Midbrain (tissue), 1 donor: ENCODE results near the gene COL18A1.

Source experiments
- DNase-seq: peaks from one replicate; lab custom pipeline; 2025; lab: John Stamatoyannopoulos, UW

Gene COL18A1

DNA sequence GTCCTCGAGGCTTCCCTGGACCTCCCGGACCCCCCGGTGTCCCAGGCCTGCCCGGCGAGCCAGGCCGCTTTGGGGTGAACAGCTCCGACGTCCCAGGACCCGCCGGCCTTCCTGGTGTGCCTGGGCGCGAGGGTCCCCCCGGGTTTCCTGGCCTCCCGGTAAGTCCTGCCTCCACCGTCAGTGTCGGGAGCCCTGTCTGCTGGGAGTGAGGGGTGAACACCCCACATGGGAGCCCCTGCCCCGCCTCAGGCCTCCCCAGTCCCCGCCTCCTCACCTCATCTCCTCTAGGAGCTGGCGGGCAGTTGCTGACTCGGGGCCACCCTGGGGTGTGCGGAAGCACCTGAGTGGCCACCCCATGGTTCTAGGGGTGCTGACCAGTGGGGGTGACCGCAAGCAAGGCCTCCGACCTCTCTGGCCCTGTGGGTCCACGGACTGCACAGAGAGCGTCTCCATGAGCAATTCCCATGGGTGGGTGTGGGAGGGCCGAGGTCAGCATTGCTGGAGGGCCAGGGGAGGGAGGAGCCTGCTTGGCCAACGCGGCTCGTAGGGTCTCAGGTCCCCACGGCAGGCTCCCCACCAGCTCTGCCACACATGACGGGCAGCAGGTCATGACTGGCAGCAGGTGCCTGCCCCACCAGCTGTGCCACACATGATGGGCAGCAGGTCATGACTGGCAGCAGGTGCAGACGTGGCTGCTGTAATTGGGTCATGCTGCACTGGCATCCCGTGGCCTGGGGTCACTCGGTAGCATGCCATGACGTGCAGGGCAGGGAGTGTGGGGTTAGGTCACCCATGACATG lies 75.9 kb downstream of the COL18A1 start:
- DNase-seq: no peak

DNA sequence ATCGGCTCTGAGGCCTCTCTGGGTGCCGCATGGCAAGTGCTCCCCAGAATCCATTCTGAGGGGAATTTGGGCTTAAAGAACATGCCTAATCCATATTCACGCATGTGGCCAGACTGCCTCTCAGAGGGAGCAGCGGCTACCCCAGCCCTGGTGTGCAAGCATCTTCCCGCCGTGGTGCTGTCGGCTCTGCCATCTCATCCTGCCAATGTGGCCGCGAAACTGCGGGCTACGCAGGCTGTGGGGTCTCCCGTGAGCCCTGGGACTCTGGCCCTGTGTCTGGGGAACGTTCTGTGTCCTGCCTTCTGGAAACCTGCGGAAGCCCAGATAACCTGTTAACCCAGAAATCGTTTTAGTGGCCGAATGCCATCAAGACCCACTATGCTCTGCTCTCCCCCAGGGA lies 76.6 kb downstream of the COL18A1 start:
- no peak for DNase-seq

DNA sequence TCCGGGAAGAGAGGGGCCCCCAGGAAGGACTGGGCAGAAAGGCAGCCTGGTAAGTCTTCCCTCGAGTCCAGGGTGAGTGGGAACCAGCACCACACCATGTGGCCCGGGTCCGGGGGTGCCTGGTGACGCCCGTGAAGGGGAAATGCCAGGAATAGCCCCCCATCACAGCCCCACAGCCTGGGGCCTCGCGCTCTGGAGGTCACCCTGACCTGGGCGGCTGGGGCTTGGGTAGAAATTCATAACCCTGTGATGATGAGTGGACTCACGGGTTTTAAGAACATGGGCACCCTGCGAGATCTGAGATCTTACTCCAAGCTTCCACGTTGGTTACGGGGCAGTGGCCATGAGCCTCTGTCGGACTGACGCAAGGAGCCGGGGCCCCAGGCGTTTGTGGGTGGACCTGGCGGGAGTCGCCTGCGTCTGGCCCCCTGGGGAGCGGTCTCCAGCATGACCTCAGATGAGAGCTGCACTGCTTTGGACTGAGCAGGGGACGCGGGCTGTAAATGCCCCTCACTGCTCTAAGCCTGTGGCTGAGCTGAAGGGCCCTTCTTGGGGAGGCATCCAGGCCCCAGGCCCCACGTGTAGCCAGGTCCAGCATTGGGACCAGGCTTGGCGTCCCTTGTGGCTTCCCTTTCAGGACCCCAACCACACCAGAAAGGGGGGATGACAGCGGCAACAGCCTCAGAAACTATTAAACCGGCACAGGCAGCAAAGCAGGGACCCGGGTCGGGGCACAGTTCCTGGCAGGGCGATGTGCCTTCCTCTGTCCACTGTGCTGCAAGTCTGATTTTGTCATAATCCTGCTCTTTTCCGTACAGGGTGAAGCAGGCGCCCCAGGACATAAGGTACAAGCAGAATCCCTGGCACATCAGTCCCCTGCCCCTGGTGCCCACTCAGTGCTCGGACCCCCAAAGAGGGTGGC lies 77.3 kb downstream of the COL18A1 start:
- DNase-seq: no peak

DNA sequence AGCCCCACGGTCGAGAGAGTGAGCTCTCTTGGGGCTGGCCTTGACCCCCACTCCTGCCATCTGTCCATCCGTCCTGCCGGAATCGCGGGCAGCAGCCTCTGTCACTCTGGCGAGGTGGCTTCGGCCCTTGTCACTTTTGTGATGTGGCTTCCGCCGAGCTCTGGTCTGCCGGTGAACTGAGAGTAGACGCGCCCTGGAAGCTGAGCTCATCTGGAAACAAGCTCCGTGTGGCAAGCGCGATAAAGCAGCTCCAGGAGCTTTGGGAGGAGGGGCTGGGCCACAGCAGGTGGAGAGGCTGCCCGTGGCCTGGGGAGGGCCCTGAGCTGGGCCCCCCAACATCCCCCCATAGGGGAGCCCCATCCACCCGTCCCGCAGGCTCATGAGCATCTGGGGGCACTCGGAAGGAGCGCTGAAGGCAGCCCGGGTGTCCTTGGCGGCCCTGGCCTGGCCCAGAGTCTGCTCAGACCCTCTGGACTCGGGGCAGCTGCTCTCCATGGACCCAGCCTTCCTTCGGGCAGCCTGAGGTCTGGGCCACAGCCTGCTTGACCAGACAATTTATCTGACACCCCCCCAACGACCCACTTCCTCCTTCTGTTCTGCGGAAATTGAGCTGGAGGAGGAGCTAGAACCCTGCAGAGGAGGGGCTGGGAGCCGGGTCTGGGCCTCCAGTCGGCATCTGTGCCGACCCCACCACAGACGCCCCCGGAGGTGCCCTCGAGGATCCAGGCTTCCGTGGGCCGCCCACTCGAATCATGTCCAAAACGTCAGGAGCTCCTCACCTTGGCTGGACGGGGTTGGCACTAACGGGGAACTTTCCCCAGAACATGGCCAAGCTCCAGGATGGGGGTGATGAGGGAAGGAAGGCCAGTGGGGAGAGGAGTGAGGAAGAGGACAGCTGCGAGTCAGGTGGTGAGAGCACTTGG lies 78.2 kb downstream of the COL18A1 start:
- DNase-seq: no peak

DNA sequence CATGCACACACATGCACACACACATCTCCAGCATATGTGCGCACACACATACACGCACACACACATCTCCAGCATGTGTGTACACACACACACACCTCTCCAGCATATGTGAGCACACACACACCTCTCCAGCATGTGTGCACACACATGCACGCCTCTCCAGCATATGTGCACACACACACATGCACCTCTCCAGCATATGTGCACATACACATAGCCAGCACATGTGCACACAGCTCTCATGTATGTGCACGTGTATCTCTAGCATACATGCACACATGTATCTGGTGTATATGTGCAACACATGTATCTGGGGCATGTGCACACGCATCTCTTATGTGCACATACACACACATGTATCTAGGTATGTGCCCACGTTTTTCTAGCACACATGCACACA lies 79.4 kb downstream of the COL18A1 start:
- DNase-seq: no peak

DNA sequence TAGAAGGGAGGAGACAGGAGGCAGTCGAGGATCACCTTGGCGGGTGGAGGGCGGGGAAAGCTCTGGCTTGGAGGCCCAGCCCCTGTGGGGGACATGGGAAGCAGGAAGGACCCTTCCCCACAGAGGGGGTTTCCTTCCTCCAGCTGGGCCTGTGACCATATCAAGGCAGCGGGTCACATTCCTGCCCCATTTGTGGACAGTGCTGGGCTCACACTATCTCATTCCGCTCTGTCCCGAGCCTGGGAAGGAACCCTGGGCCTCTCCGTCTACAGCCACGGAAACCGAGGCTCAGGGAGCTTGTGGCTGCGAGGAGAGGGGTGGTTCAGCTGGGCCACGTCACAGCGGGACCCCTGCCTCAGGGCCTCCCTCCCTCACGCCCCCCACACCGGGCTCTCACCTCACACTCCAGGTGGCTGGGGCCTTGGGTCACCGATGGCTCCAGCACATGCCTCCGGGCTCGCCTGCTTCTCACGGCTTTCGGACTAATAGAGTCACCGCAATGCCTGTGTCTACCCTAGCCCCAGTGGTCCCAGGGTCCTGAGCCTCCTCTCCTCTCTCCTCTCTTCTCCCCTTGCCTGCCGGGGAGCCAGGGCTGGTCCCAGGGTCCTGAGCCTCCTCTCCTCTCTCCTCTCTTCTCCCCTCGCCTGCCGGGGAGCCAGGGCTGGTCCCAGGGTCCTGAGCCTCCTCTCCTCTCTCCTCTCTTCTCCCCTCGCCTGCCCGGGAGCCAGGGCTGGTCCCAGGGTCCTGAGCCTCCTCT lies 80.9 kb downstream of the COL18A1 start:
- no peak for DNase-seq

DNA sequence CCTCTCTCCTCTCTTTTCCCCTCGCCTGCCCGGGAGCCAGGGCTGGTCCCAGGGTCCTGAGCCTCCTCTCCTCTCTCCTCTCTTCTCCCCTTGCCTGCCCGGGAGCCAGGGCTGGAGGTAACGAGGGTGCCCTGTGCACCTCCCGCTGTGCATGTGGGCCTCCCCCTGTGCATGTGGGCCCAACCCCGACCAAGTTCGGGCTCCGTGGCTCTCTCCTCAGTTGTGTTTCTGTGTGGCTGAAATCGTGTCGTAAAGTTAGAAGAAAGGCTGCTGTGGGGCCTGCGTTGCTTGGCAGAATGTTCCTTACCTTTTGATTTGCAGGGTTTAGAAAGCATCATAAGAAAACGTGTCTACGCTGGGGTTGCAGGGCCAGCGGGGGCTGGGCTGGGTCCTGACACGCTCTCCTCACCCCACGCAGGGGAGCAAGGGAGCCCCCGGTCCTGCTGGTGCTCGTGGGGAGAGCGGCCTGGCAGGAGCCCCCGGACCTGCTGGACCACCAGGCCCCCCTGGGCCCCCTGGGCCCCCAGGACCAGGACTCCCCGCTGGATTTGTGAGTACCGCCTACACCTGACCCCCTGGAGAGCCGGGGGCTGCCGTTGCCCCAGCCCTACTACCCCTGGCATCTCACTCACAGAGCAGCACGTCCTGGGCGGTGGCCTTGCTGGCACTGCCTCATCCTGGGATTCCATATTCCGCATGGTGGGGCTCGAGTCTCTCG lies 81.6 kb downstream of the COL18A1 start:
- no peak for DNase-seq

DNA sequence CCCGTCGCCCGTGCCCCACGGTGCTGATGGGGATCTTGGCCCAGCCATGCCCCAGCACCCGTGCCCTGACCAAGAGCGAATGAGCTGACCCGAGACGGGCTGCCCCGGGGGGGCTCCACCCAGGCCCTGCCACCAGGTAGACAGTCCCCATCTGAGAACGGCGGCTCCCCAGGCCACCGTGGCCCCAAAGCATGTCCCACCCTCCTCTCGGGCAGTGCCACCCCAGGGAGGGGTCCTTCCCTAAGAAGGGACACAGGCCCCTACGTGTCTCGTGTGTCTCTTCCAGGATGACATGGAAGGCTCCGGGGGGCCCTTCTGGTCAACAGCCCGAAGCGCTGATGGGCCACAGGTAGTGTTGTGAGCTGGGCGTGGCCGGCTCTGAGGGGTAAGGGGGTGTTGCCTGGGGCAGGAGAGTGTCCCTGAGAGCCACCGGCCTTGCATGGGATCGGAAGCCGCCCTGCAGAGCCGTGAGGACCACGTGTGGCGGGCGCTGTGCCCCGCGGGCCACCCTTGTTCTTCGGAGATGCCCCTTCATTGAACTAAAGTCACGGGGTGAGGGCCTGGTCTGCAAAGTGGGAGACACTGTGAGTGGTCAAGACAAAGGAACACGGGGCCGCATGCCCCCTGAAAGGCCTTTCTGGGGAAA lies 82.3 kb downstream of the COL18A1 start:
- no peak for DNase-seq

DNA sequence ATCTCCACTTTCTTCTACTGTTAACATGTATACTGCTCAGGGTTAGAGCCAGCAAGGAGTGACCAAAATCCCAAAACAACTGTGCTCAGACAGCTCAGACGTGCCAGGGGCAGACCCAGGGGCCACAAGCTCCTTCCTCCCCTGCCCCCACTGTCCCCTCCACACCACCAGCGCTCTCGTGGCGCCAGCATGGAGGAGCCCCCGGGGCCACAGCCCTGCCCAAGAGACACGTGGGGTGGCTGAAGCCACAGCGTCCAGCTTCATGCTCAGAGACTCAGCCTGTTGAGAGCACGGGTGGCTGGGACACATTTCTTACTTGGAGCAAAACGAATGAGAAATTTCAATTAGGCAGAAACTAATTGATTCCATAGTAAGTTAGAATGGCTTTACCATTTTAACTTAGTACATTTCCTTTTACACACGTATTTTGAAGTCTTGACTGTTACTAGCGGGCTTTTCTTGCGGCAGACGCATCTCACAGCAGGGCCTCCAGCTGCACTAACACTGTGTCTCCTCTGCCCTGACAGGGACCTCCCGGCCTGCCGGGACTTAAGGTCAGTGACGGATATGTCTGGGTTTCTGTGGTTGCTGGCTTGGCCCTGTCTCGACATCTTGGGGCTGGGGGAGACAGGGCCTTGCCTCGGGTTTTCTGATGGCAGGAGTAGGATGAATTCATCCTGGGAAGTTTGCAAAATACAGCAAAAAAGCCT lies 83.1 kb downstream of the COL18A1 start:
- no peak for DNase-seq

DNA sequence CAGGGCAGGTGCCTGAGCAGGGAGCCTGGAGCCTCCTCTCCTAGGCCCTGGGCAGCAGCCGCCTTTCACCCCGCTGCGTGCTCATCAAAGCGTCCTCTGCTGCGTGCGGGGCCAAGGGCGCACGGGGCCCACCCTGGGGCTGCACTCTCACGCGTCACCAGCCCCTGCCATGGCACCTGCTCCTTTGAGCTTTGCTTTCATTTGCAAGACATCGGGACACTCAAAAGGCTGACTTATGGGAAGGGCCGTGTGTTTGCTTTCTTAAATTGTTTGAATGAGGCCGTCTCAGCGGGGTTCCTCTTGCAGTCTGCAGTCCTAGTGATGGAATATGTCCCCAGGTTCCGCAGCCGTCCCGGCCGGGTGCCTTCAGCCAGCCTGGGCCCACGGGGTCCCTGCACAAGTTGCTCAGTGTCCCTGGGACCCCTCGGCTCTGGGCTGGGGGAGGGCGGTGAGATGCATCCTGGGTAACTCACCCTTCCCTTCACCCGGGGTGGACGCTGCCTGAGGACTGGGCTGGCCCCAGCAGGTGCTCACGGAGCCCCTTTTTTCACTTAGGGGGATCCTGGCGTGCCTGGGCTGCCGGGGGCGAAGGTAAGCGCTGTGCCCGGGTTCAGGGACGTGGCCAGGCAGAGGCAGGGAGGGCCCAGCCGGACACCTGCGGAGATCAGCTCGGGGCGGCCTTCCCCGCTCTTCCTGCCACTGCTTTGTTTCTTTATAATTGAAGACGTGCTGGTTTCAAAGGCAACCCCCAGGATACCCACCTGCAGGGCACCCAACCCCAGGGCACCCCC lies 84.2 kb downstream of the COL18A1 start:
- DNase-seq: no peak

DNA sequence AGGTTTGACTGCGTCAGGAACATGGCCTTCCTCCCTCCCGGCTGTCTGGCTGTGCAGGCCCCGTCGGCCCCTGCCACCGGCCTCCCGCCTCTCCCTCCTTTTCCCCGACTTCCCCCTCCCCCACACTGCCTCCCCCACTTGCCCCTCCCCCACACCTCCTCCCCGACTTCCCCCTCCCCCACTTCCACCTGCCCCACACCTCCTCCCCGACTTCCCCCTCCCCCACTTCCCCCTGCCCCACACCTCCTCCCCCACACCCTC lies 84.7 kb downstream of the COL18A1 start:
- DNase-seq: no peak

DNA sequence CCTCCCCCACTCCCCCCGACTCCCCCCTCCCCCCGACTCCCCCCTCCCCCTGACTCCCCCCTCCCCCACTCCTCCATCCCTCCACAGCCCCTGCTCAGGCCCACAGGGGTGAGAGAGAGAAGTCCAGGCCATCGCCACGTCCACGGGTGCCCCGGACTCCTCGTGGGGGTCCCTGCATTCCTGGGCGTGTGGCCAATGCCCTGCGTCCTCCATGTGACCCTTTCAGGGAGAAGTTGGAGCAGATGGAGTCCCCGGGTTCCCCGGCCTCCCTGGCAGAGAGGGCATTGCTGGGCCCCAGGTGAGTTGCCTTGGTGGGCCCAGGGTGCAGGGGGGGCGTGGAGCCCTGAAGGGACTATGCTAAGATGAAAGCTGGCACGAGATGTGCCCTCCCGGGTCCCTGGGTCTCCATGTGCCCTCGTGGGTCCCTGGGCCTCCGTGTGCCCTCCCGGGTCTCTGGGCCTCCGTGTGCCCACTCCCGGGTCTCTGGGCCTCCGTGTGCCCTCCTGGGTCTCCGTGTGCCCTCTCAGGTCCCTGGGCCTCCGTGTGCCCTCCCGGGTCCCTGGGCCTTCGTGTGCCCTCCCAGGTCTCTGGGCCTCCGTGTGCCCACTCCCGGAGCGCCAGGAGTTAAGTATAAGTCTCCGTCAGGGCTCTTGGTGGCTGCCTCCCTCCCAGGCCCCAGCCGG lies 85.2 kb downstream of the COL18A1 start:
- no peak for DNase-seq

DNA sequence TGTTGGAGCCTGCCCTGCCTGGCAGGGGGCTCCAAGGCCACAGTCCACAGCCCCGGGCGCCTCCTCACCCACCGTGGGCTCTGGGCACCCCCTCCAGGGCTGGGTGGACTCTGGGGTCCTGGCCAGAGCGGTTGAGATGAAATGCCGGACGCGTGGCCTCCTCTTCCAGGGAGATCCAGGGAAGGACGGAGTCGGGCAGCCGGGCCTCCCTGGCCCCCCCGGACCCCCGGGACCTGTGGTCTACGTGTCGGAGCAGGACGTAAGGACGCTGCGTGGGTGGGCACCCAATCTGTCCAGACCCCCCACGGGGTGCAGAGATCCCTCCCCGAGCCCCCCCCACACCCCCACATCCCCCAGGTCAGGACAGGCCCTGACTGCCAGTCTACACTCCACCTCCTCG lies 86.1 kb downstream of the COL18A1 start:
- no peak for DNase-seq

DNA sequence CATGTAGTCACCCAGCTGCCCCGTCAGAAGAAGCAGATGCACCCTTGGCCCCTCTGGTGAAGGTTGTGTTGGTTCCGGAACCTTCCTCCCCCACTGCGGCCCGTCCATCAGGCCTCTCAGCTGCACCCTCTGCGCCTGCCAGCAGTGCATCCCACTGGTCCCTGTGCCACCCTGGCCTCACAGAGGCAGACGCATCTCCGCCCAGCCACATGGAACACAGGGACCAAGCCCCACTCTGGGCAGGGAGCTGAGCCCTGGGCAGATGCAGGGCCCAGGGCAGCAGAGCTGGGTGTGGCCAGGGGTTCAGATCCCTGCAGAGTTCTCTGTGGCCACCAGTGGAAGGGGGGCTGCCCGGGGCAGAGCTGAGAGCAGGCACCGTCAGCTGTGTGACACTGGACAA lies 86.7 kb downstream of the COL18A1 start:
- no peak for DNase-seq

DNA sequence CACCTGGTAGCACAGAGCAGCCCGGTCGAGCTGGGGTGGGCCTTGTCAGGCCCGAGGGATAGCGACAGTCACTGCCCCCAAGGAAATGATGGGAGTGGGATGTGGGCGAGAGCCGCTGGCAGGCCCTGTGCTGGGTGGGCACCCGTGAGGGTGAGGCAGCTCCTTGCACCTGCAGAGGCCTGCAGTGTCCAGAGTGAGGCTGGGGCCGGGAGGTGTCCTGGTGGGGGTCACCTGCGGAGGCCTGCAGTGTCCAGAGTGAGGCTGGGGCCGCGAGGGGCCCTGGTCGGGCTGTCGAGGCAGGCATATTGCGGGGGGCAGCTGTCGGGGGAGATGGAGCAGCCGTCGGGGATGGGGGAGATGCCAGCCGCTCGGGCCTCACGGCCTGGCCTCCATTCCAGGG lies 87.8 kb downstream of the COL18A1 start:
- DNase-seq: no peak

DNA sequence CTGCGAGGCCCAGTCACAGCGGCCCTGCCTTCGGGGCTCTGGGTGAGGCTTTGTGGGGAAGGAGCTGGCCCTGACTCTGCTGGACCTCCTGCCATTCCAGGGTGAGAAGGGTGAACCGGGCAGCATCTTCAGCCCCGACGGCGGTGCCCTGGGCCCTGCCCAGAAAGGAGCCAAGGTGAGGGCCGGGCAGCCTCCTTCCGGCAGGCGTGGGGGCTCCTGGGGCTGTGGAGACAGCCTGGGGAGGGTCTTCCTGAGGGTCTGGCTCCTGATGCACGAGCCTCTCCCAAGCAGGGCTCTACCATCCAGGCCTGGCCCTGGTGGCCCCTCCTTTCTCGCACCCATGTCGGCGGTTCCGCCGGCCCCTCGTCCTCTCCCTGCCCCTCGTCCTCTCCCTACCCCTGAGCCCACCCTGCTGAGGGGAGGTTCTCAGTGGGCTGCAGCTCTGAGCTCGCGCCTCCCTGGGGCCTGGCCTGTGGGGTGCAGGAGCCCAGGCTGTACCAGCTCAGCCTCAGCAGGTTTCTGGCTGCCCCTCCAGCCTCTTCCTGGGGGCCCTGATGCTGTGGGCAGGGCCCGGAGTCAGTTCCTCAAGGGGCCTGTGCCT lies 88.5 kb downstream of the COL18A1 start:
- DNase-seq: no peak

DNA sequence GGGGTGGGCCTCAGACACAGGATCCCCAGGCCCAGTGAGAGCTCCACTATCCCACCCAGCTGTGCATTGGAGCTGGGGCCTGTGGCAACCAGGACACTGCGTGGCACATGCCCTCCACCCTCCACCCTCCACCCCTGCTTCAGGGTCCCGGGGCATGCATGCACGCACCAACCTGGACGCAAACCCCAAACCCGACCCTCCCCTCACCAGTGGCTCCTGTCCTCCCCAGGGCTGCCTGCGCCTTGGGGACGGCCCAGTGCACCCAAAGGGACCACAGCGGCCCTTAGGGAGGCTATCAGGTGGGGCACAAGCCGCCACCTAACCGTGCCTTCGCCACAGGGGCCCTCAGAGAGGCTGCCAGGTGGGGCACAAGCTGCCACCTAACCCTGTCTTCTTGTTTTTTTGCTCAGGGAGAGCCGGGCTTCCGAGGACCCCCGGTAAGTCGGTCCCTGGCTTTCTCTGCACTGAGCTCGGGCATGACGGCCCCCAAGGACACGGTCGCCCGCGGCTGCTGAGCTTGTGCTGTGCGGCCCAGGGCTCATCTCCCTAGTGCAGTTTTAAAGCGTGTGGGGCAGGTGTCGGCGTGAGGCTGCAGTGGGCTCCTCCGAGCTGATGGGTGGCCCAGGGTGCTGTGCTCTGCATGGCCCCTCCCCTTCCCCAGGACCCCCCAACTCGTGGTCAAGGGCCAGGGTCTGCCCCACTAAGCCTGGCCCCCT lies 89.3 kb downstream of the COL18A1 start:
- no peak for DNase-seq
